Measurements from ENCODE around the gene CCDC102A. TPM values are rescaled to one million over a fixed set of nuclear protein-coding genes. Genes with fewer than 3 reads are reported as not detected.

CCDC102A gene
- total and polyA plus RNA-seq, 2 of the 13 experiments (the other 11 are each of a cell fraction or from before 2014, with no cell fraction given) = 2.1 to 2.8 TPM

- DNase-seq (ENCODE audit: low spot score) = no peak
- H3K79me2 ChIP-seq (ENCODE audit: insufficient read depth, low read length) = no peaks in the 10 kb centered on the region
- no peak overlapping the region for H3K4me2 ChIP-seq (ENCODE audit: low read depth, low read length)
- no peaks in the 10 kb centered on the region; a peak in 1 of 5 replicates for H3K27me3 ChIP-seq (ENCODE audit: control insufficient read depth in 1 of 2, insufficient read depth in 2 of 2, low read length in 2 of 2)
- in situ Hi-C loops (cut with HindIII; ENCODE audit: extremely low pct_ligation_motif_present, low pct_unique_long_range_greater_than_20kb) = no loop called here
- H3K9ac ChIP-seq (ENCODE audit: insufficient read depth, low read depth, low read length) = no peak overlapping the region
- H2AFZ ChIP-seq (ENCODE audit: low read length) = no peak overlapping the region
- no peaks in the 10 kb centered on the region for H4K20me1 ChIP-seq (ENCODE audit: insufficient read depth, low read length)
- H3K4me1 ChIP-seq (ENCODE audit: insufficient read depth, low read length) = no peaks in the 10 kb centered on the region
- no peak for ATAC-seq
- H3K4me3 ChIP-seq (replicated peaks in 1 of 3; ENCODE audit: insufficient read depth in 1 of 3, low read depth in 2 of 3, low read length in 3 of 3) = no peak overlapping the region
- WGBS (ENCODE audit: low lambda C conversion rate) = 49% methylated on average over 13 of the region's 16 CpGs
- intact Hi-C loops (cut with micrococcal nuclease; ENCODE audit: unreplicated experiment) = no loop called here
- FAIRE-seq = no peak
- ChIA-PET POLR2A (no interaction called here), CTCF (ENCODE audit: low intra/inter-chr PET ratio, low total read pairs) (no interaction called here)
- no peak overlapping the region for H3K27ac ChIP-seq (ENCODE audit: extremely low read length, insufficient read depth, low read length)
- no peaks in the 10 kb centered on the region for H3K36me3 ChIP-seq (replicated peaks in 1 of 2; ENCODE audit: control insufficient read depth in 1 of 2, insufficient read depth in 2 of 2, low read length in 2 of 2)
- no peak for TF ChIP-seq IRF9 (CRISPR knock-in tag; IDR thresholded peaks at IDR 0.05; ENCODE audit: borderline replicate concordance)
- TF ChIP-seq ZNF333 (CRISPR knock-in tag; IDR thresholded peaks at IDR 0.05; ENCODE audit: borderline replicate concordance) = 0 out of 2 replicates have a peak, but pooled peaks have one; percentile 39
- no peaks in the 10 kb centered on the region for H3K9me3 ChIP-seq (ENCODE audit: low read length)
- BruUV-seq (replicated peaks) = no TSS peak
Observed at GRCh38 chr16:57570301-57571070, 34.1 kb upstream of the CCDC102A start.

GRCh38 chr16:57569306-57569946, 33.1 kb upstream of the CCDC102A start:
- Histone ChIP-seq H3K9me3 (ENCODE audit: low read length) (no peaks in the 10 kb centered on the region), H3K4me2 (ENCODE audit: low read depth, low read length) (no peak overlapping the region), H2AFZ (ENCODE audit: low read length) (no peak overlapping the region), H3K27ac (ENCODE audit: extremely low read length, insufficient read depth, low read length) (no peak overlapping the region), H3K9ac (ENCODE audit: insufficient read depth, low read depth, low read length) (no peak overlapping the region), H3K79me2 (ENCODE audit: insufficient read depth, low read length) (no peaks in the 10 kb centered on the region), H3K4me1 (ENCODE audit: insufficient read depth, low read length) (no peaks in the 10 kb centered on the region), H3K4me3 (replicated peaks in 1 of 3; ENCODE audit: insufficient read depth in 1 of 3, low read depth in 2 of 3, low read length in 3 of 3) (no peak overlapping the region), H3K36me3 (replicated peaks in 1 of 2; ENCODE audit: control insufficient read depth in 1 of 2, insufficient read depth in 2 of 2, low read length in 2 of 2) (no peaks in the 10 kb centered on the region), H3K27me3 (ENCODE audit: control insufficient read depth in 1 of 2, insufficient read depth in 2 of 2, low read length in 2 of 2) (peaks cover 0 to 2% of the 10 kb centered on the region in 2 experiments; a peak in 2 of 5 replicates), H4K20me1 (ENCODE audit: insufficient read depth, low read length) (no peaks in the 10 kb centered on the region)
- no peak for DNase-seq (ENCODE audit: low spot score)
- CTCF ChIA-PET (ENCODE audit: low intra/inter-chr PET ratio, low total read pairs) = no interaction called here
- WGBS (ENCODE audit: low lambda C conversion rate) = 70% methylated on average over 7 of the region's 7 CpGs
- FAIRE-seq = no peak
- intact Hi-C loops (cut with micrococcal nuclease; ENCODE audit: unreplicated experiment) (no loop called here), in situ Hi-C loops (cut with HindIII; ENCODE audit: extremely low pct_ligation_motif_present, low pct_unique_long_range_greater_than_20kb) (no loop called here)
- POLR2A ChIA-PET = no interaction called here
- no peak for ATAC-seq
- BruUV-seq (replicated peaks) = no TSS peak
- TF ChIP-seq, protein P1, sequence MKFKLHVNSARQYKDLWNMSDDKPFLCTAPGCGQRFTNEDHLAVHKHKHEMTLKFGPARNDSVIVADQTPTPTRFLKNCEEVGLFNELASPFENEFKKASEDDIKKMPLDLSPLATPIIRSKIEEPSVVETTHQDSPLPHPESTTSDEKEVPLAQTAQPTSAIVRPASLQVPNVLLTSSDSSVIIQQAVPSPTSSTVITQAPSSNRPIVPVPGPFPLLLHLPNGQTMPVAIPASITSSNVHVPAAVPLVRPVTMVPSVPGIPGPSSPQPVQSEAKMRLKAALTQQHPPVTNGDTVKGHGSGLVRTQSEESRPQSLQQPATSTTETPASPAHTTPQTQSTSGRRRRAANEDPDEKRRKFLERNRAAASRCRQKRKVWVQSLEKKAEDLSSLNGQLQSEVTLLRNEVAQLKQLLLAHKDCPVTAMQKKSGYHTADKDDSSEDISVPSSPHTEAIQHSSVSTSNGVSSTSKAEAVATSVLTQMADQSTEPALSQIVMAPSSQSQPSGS (CRISPR knock-in tag; IDR thresholded peaks at IDR 0.05) = no peak
- TF ChIP-seq CREB1 (IDR thresholded peaks at IDR 0.05) (peak; percentile 92), CREB1 (CRISPR knock-in tag; IDR thresholded peaks at IDR 0.05) (no peak), ZKSCAN5 (CRISPR knock-in tag; IDR thresholded peaks at IDR 0.05) (peak; percentile 13; the same call in 1 of the 2 replicates)

Data from HepG2 (cell line).